Pancreas (tissue), 10 donors: ENCODE results near the gene MAP3K8. TPM values are rescaled to one million over a fixed set of nuclear protein-coding genes. Genes with fewer than 3 reads are reported as not detected.
"Not testable (repeated sequence)": the region's sequence is repeated elsewhere in the genome, so short reads cannot be mapped to it uniquely, and the experiment has no call there.

Experiments used
- ATAC-seq, 4 donors: fragments of 200-7000 bp; cut with Tn5 transposase; one replicate each; pipeline versions ENCODE4 v1.8.0 to v1.9.1; 2020; ENCODE audit warnings: mild to moderate bottlenecking in 4 of 4, moderate library complexity in 4 of 4
- DNase-seq, 6 donors: peaks; one replicate each; pipeline ENCODE4 v3.0.0-alpha.2; 2020
- FAIRE-seq: peaks from 2 replicates; lab custom pipeline; 2012; peaks lifted over from hg19 to GRCh38; lab: Jason Lieb, UNC
- H3K27ac ChIP-seq, 4 donors: fragments of 200-600 bp; sonication (generic); 1 replicate in 3 of 4; 2 replicates in 1 of 4; pipeline versions ENCODE4 v1.5.0 to v1.8.0; 2020
- H3K27me3 ChIP-seq, 4 donors: fragments of 200-600 bp; one replicate each; pipeline ENCODE4 v1.8.0; 2021
- H3K36me3 ChIP-seq, 3 donors: fragments of 200-600 bp; sonication (generic) in 1 of 3; one replicate each; pipeline versions ENCODE4 v1.5.0 to v1.8.0; 2020 to 2021
- H3K4me1 ChIP-seq, 3 donors: fragments of 200-600 bp; one replicate each; pipeline ENCODE4 v1.8.0; 2021
- H3K4me3 ChIP-seq, 4 donors: fragments of 200-600 bp; sonication (generic) in 2 of 4; one replicate each; pipeline versions ENCODE4 v1.5.0 to v1.8.0; 2020 to 2021
- H3K9me3 ChIP-seq, 4 donors: fragments of 200-600 bp; one replicate each; pipeline ENCODE4 v1.8.0; 2021
- WGBS, 2 donors: extraction: QIAGEN DNeasy Blood & Tissue Kit; methylation state at CpG; one replicate each; pipeline ENCODE4 v1.1.7; 2013; 5-methylcytosine and 5-hydroxymethylcytosine counted together
- intact Hi-C, 3 donors: fragments of 100-400 bp; cut with DNase I; formaldehyde crosslinking; loops; one replicate each; pipeline versions ENCODE4 v1.11.1 to v1.14.2; 2022
- polyA plus RNA-seq, 2 donors: library from polyadenylated mRNA; stranded (reverse); fragments of 200-250 nt; gene quantifications; one replicate each; pipeline ENCODE4 v1.2.3, GENCODE V29; 2013
- total RNA-seq, 6 donors: library from RNA; stranded (reverse); fragmentation: NEBNext Ultra II Directional in 4 of 6; extraction: Animal tissue kit (Norgen Biotek cat#: 25700) in 4 of 6; gene quantifications; one replicate each; pipeline versions ENCODE4 v1.2.1 to v1.2.4, GENCODE V29; 2021 to 2023
- TF ChIP-seq, protein P1 (sequence below), 4 donors: fragments of 200-600 bp; sonication (generic) in 3 of 4; IDR thresholded peaks; one replicate each; pipeline versions ENCODE4 v1.5.0 to v1.8.0; 2021; ENCODE audit warnings: antibody characterized with exemption in 4 of 4
- donor health status: healthy with polysubstance abuse.
- donor health status: DM: no; HTN: no; CAD: no; lungs with moderate emphysema.
- donor health status: DM: no; HTN: no; CAD: no.
- donor health status: control.
- donor health status: control.
- donor health status: Bipolar disorder and iron deficiency.
- donor health status: DM: yes; HTN: yes; CAD: no.
- donor health status: DM: no; HTN: no; CAD: no.
- donor health status: DM: no; HTN: no; CAD: no.
- donor health status: DM: yes; HTN: yes; CAD: no.

Gene MAP3K8
- total and polyA plus RNA-seq, 8 donors = 2.8 to 13.0 (median 5.3) TPM

DNA sequence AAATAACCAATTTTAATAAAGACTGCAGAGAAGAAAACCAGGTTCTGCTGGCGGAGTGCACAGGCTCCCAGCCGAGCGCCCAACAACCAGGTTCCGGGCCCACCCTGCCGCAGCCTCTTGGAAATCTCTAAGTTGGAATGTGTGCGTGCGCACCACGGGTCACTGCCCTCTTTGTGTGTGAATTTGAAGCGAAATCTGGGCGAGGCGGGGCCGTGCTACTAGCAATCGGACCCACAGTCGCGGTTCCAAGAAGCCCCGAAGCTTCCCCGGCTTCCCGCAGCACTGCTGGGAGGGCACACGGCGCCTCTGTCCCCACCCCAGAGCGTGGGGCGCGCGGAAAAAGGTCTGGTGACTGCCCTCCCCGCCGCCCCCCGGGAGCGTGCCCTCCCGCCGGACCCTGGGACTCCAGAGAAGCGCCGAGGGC, 666 bp upstream of the MAP3K8 start:
- peak overlapping the region; percentile 60 to 98 (median 92) for H3K4me3 ChIP-seq
- no peaks in the 10 kb centered on the region for H3K36me3 ChIP-seq
- FAIRE-seq (no peak), DNase-seq (peak; percentile 56 to 86 (median 74)), ATAC-seq (peak; percentile 37 to 53 (median 46))
- H3K4me1 ChIP-seq = peaks cover 0 to 4% (median 0%) of the 10 kb centered on the region in 3 donors
- no peaks in the 10 kb centered on the region for H3K9me3 ChIP-seq
- TF ChIP-seq, protein P1, sequence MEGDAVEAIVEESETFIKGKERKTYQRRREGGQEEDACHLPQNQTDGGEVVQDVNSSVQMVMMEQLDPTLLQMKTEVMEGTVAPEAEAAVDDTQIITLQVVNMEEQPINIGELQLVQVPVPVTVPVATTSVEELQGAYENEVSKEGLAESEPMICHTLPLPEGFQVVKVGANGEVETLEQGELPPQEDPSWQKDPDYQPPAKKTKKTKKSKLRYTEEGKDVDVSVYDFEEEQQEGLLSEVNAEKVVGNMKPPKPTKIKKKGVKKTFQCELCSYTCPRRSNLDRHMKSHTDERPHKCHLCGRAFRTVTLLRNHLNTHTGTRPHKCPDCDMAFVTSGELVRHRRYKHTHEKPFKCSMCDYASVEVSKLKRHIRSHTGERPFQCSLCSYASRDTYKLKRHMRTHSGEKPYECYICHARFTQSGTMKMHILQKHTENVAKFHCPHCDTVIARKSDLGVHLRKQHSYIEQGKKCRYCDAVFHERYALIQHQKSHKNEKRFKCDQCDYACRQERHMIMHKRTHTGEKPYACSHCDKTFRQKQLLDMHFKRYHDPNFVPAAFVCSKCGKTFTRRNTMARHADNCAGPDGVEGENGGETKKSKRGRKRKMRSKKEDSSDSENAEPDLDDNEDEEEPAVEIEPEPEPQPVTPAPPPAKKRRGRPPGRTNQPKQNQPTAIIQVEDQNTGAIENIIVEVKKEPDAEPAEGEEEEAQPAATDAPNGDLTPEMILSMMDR (IDR thresholded peaks at IDR 0.05) = no peak
- intact Hi-C loops = no loop called here
- peak overlapping the region; percentile 86 to 99 (median 96) for H3K27ac ChIP-seq
- 0% methylated on average over 28 to 32 of the region's 32 CpGs for WGBS, 2 donors
- H3K27me3 ChIP-seq = no peaks in the 10 kb centered on the region

DNA sequence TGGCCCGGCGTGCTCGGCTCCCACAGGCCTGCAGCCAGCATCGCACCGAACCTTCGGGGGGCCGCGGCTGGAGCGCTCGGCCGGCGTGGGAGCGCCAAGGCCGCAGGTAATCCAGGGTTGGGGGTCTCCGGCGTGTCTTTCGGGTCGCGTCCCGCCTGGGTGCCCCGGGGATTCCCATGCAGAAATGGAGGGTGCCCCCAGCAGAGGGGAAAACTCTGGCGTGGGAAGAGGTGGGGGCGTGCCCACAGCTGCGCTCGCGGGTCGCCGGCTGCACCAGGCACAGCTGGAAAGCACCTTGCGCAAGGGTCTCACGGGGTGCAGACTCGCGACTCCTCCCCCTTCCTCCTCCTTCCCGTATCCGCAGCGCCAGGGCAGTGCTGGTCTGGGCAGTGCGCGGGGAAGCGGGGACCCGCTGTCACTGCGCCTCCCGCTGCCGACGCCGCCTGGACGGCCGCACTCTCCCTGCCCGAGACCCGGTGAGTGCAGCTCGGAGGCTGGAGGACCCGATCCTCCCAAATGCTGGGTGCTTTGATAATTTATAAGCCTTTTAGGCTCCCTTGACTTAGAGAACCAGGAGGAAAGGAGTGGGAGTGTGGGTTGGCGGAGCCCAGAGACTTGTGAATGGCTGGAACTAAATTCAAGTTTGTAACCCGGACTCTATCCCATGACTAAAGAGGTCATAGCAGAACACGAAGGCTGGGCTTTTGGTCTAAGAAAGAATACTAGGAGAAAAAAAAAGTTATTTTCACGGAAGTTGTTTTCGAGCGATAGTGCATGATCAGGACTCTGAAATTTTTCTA, 489 bp downstream of the MAP3K8 start:
- peak; percentile 72 to 89 (median 80) for DNase-seq
- Histone ChIP-seq H3K9me3 (no peaks in the 10 kb centered on the region), H3K27ac (peak overlapping the region; percentile 86 to 99 (median 96)), H3K36me3 (no peaks in the 10 kb centered on the region), H3K4me1 (peaks cover 0 to 10% (median 3%) of the 10 kb centered on the region in 3 donors), H3K4me3 (peak overlapping the region; percentile 60 to 98 (median 92)), H3K27me3 (no peaks in the 10 kb centered on the region)
- intact Hi-C loops = no loop called here
- FAIRE-seq = no peak
- peak; percentile 67 to 79 (median 71) for ATAC-seq
- 0% methylated on average over 37 to 56 of the region's 56 CpGs for WGBS, 2 donors
- TF ChIP-seq, protein P1 (IDR thresholded peaks at IDR 0.05) = no peak

DNA sequence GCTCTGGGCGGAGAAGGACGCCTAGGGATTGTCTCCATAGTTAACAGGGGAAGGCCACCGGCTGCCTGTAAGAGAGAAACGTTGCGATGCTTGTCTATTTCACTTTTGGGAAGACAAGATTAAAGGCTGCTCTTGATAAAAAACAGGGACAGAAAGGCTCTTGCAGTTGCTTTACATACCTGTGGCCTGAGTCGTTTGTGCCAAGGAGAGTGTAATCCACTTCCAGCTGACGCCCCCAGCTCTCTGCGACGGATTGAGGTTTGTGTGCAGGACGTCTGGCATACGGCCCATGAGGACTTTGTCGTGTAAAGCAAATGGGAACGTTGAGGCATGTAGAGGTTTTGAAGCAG, 1.1 kb downstream of the MAP3K8 start:
- Histone ChIP-seq H3K36me3 (no peaks in the 10 kb centered on the region), H3K27ac (peak overlapping the region in 3 of 4 donors; percentile 95 to 99 (median 98)), H3K4me1 (peaks cover 0 to 10% (median 3%) of the 10 kb centered on the region in 3 donors), H3K9me3 (no peaks in the 10 kb centered on the region), H3K4me3 (peak overlapping the region; percentile 60 to 98 (median 92)), H3K27me3 (no peaks in the 10 kb centered on the region)
- WGBS, 2 donors = 5 to 6% methylated on average over 13 of the region's 13 CpGs
- FAIRE-seq = no peak
- intact Hi-C loops = no loop called here
- DNase-seq = peak in 2 of 6 donors; percentile 22 to 50
- peak in 1 of 4 donors; percentile 0 for ATAC-seq
- TF ChIP-seq, protein P1 (IDR thresholded peaks at IDR 0.05) = no peak

DNA sequence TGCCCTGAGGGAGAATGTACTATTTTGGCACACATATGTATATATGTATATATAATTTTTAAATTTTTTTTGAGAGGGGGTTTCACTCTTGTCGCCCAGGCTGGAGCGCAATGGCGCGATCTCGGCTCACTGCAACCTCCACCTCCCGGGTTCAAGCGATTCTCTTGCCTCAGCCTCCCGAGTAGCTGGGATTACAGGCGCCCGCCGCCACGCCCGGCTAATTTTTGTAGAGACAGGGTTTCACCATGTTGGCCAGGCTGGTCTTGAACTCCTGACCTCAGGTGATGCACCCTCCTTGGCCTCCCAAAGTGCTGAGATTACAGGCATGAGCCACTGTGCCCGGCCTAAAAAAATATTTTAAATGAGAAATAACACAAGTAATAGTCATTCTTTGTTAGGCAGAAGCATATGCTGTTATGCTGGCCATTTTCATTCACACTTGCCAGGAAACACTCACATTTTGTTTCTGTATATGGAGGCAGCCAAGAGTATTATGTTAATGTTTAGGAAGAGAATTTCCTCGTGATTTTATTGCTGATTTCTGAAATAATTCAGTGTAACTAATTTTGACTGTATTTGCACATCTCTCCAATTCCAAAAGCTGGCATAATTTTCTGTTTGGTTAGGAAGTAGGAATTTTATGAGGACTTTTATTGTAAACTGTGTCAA, 1.6 kb downstream of the MAP3K8 start:
- Histone ChIP-seq H3K4me3 (peak overlapping the region in 3 of 4 donors; percentile 60 to 94 (median 91)), H3K4me1 (peaks cover 0 to 13% (median 3%) of the 10 kb centered on the region in 3 donors), H3K27ac (peak overlapping the region in 2 of 4 donors; percentile 98 to 99)
- intact Hi-C loops, ATAC-seq, FAIRE-seq, H3K27me3 ChIP-seq, H3K36me3 ChIP-seq, H3K9me3 ChIP-seq, DNase-seq: not testable (repeated sequence)
- 66 to 77% methylated on average over 15 of the region's 15 CpGs for WGBS, 2 donors

DNA sequence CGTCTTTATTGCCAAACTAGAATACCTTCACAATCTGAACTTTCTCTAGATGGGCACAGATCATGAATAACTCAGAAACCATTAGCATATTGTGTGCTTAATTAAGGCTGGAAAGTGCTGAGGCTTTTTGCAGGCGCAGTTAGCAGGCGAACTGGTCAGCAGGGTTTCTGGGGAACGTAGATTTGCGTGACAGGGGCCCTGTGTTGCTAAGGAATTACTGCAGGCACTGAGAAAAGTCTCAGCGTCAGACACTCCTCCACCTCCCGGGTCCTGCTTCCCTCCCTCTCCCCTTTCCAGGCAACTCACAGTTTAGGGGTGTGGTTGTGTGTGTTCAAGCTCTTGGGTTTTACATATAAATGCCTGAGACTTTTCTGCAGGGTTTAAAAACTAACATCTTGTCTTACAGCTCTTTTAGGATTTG, 2.2 kb downstream of the MAP3K8 start:
- no peaks in the 10 kb centered on the region for H3K36me3 ChIP-seq
- no peaks in the 10 kb centered on the region for H3K9me3 ChIP-seq
- TF ChIP-seq, protein P1 (IDR thresholded peaks at IDR 0.05) = no peak
- H3K4me3 ChIP-seq = peak overlapping the region in 2 of 4 donors; percentile 60 to 91
- peaks cover 0 to 14% (median 3%) of the 10 kb centered on the region in 3 donors for H3K4me1 ChIP-seq
- H3K27ac ChIP-seq = peak overlapping the region in 2 of 4 donors; percentile 98 to 99
- 52 to 53% methylated on average over 7 of the region's 7 CpGs for WGBS, 2 donors
- DNase-seq (no peak), ATAC-seq (no peak), FAIRE-seq (no peak)
- intact Hi-C loops = no loop called here
- no peaks in the 10 kb centered on the region for H3K27me3 ChIP-seq
